ENCODE measurements around the gene MRE11. TPM values are rescaled to one million over a fixed set of nuclear protein-coding genes. Genes with fewer than 3 reads are reported as not detected.

Gene MRE11
- total RNA-seq, 6 experiments from 2014 or later = 12.2 to 17.2 (median 15.7) TPM

DNA sequence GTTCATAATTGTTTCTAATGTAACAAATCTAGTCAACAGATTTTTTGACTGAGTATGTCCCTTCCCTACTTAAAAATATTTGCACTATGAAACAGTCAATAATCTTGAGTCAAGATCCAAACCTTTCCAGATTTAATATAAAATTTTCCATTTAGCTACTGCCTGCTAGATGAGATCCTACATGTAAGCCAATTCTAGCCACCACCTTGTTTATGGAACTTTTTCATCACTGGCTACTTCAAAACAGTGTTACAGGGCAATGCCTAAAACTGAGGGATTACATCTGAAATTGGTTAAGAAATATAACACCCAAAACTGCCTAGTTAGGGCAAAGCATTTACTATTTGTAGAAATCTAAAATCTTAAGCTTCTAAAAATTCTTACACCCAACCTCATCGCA, 39.6 kb upstream of the MRE11 start:
- Mint-ChIP-seq H3K9me3 (no peaks in the 10 kb centered on the region), H3K4me1 (ENCODE audit: low read depth) (peaks cover 11% of the 10 kb centered on the region; the same call in 1 of the 2 replicates), H3K4me3 (no peak overlapping the region), H3K27ac (no peak overlapping the region), H3K36me3 (ENCODE audit: low read depth) (no peaks in the 10 kb centered on the region), H3K27me3 (ENCODE audit: insufficient read depth) (peaks cover 11% of the 10 kb centered on the region)
- TF ChIP-seq, protein P1, sequence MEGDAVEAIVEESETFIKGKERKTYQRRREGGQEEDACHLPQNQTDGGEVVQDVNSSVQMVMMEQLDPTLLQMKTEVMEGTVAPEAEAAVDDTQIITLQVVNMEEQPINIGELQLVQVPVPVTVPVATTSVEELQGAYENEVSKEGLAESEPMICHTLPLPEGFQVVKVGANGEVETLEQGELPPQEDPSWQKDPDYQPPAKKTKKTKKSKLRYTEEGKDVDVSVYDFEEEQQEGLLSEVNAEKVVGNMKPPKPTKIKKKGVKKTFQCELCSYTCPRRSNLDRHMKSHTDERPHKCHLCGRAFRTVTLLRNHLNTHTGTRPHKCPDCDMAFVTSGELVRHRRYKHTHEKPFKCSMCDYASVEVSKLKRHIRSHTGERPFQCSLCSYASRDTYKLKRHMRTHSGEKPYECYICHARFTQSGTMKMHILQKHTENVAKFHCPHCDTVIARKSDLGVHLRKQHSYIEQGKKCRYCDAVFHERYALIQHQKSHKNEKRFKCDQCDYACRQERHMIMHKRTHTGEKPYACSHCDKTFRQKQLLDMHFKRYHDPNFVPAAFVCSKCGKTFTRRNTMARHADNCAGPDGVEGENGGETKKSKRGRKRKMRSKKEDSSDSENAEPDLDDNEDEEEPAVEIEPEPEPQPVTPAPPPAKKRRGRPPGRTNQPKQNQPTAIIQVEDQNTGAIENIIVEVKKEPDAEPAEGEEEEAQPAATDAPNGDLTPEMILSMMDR (IDR thresholded peaks at IDR 0.05) = no peak
- DNase-seq = no peak

- H3K27ac Mint-ChIP-seq = no peak overlapping the region
- H3K4me1 Mint-ChIP-seq (ENCODE audit: low read depth) = peaks cover 5% of the 10 kb centered on the region; the same call in 1 of the 2 replicates
Measured at GRCh38 chr11:94532211-94532610, 38.6 kb upstream of the MRE11 start.

DNA sequence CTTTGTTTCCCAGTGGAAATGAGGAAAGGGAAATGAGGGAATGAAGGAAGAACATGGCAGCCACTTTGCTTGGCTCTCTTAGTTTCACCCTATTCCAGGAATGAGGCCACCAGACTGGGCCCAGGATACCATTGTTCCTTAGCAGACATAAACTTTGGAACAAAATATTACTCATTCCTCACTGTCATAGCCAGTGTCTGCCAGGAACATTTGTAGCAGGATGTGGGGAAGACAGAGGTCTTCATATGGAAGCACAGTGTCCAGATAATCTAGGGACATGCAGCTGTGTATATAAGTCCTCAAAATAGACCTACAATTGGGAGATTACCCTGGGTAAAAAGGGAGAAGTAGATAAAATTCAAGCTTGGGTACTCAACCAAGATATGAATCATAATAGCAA, 34.9 kb upstream of the MRE11 start:
- no peaks in the 10 kb centered on the region for H3K36me3 Mint-ChIP-seq (ENCODE audit: low read depth)
- no peak for DNase-seq
- TF ChIP-seq, protein P1 (IDR thresholded peaks at IDR 0.05) = no peak
- peaks cover 11% of the 10 kb centered on the region for H3K27me3 Mint-ChIP-seq (ENCODE audit: insufficient read depth)
- peaks cover 14% of the 10 kb centered on the region for H3K4me1 Mint-ChIP-seq (ENCODE audit: low read depth)
- H3K4me3 Mint-ChIP-seq = no peak overlapping the region
- no peak overlapping the region for H3K27ac Mint-ChIP-seq
- no peaks in the 10 kb centered on the region for H3K9me3 Mint-ChIP-seq

More at GRCh38 chr11:94532211-94532610, 38.6 kb upstream of the MRE11 start:
- Mint-ChIP-seq H3K27me3 (ENCODE audit: insufficient read depth) (peaks cover 11% of the 10 kb centered on the region), H3K36me3 (ENCODE audit: low read depth) (no peaks in the 10 kb centered on the region), H3K9me3 (no peaks in the 10 kb centered on the region), H3K4me3 (no peak overlapping the region)
- no peak for DNase-seq
- TF ChIP-seq, protein P1 (IDR thresholded peaks at IDR 0.05) = no peak

GRCh38 chr11:94526645-94527438, 33.2 kb upstream of the MRE11 start:
- Mint-ChIP-seq H3K36me3 (ENCODE audit: low read depth) (no peaks in the 10 kb centered on the region), H3K27me3 (ENCODE audit: insufficient read depth) (peaks cover 8% of the 10 kb centered on the region), H3K9me3 (no peaks in the 10 kb centered on the region), H3K27ac (no peak overlapping the region), H3K4me1 (ENCODE audit: low read depth) (peaks cover 14% of the 10 kb centered on the region), H3K4me3 (no peak overlapping the region)
- DNase-seq = no peak
- TF ChIP-seq, protein P1 (IDR thresholded peaks at IDR 0.05) = no peak

DNA sequence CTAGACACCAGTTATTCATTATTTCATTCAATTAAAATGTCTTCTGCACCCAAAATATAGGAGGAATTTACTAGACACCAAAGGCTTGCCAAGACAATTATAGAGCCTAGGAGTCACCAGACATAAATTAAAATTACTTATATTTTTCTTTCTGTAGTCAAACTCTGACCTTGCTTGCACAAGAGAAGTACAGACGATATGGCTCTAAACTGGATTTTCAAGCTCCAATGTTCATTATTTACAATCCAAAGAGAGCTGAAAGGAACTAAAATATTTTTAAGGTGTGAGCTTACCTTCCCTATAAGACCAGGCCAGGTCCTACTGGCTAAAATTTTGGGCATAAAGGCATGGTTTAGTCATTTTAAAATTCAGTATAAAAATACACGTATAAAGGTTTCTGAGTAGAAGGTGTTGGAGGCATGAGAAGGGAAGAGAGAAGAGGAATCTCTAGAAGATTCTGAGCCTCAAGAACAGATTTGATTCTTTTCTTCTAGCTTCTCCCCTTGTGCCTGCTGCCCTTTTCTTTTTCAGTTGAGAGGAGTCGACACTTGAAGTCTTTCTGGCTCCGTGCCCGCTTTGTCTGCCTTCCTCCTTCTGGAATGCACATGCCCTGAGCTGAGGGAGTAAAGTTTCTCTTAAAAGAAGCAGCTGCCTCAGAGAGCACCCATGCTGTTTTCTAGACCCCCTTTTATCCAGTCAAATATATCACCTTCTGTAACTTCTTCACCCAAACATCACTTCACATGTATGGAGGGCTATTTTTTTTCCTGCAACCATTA, 32.1 kb upstream of the MRE11 start:
- Mint-ChIP-seq H3K4me1 (ENCODE audit: low read depth) (peaks cover 14% of the 10 kb centered on the region), H3K27me3 (ENCODE audit: insufficient read depth) (peaks cover 8% of the 10 kb centered on the region), H3K36me3 (ENCODE audit: low read depth) (no peaks in the 10 kb centered on the region), H3K27ac (no peak overlapping the region), H3K4me3 (no peak overlapping the region), H3K9me3 (no peaks in the 10 kb centered on the region)
- TF ChIP-seq, protein P1 (IDR thresholded peaks at IDR 0.05) = no peak
- DNase-seq = peak; percentile 16
